Endothelial cell of umbilical vein (primary cell): ENCODE results near the gene SLC16A11. TPM values are rescaled to one million over a fixed set of nuclear protein-coding genes. Genes with fewer than 3 reads are reported as not detected.
A peak's percentile ranks its signal among the peaks of the same experiment; 100 is the strongest.

Source experiments
- BruUV-seq: library from RNA; stranded (reverse); fragments of 400-500 nt; replicated peaks from 2 replicates; lab custom pipeline; 2021; lab: Mats Ljungman, UMichigan
- CTCF ChIA-PET: fragments of 300-600, 350-600 bp; sonication (Branson Sonifier 250); formaldehyde crosslinking; loops from one replicate; lab custom pipeline; 2021; ENCODE audit warnings: antibody characterized with exemption, inconsistent platforms; lab: Charles Lee
- POLR2A ChIA-PET: fragments of 300-600, 350-600 bp; sonication (Branson Sonifier 250); formaldehyde crosslinking; loops from one replicate; lab custom pipeline; 2021; ENCODE audit warnings: antibody characterized with exemption, inconsistent platforms; lab: Charles Lee
- DNase-seq: peaks from one replicate; pipeline ENCODE4 v3.0.0-alpha.2; 2011; ENCODE audit warnings: low read depth, low spot score
- FAIRE-seq: peaks from 2 replicates; lab custom pipeline; 2011; peaks lifted over from hg19 to GRCh38; lab: Jason Lieb, UNC
- H2AFZ ChIP-seq: 2 replicates; pipeline ENCODE4 v1.6.0; 2012; ENCODE audit warnings: low read depth, low read length, control low read depth, inconsistent platforms
- H3K27ac ChIP-seq: 2 replicates; pipeline ENCODE4 v1.5.1; 2011; ENCODE audit warnings: low read depth, mild to moderate bottlenecking, control low read depth, low read length, moderate library complexity; ENCODE audit not compliant: insufficient read depth
- H3K27me3 ChIP-seq, 2 experiments: 2 replicates each; pipeline versions ENCODE4 v1.6.0 to v1.6.1; 2011; ENCODE audit warnings: low read length in 2 of 2, mixed read lengths in 1 of 2; ENCODE audit not compliant: control insufficient read depth in 2 of 2, insufficient read depth in 2 of 2
- H3K36me3 ChIP-seq, 2 experiments: 2 replicates in 1 of 2; 3 replicates in 1 of 2; pipeline ENCODE4 v1.5.1; 2011; ENCODE audit warnings: low read length in 2 of 2, mild to moderate bottlenecking in 1 of 2, moderate library complexity in 1 of 2; ENCODE audit not compliant: control insufficient read depth in 2 of 2, insufficient read depth in 2 of 2; ENCODE audit errors: extremely low read depth in 1 of 2
- H3K4me1 ChIP-seq: 3 replicates; pipeline ENCODE4 v1.5.1; 2011; ENCODE audit warnings: mild to moderate bottlenecking, low read length; ENCODE audit not compliant: control insufficient read depth, insufficient read depth; ENCODE audit errors: extremely low read depth
- H3K4me2 ChIP-seq: 2 replicates; pipeline ENCODE4 v1.6.1; 2011; ENCODE audit warnings: low read length, control low read depth, mixed read lengths; ENCODE audit not compliant: insufficient read depth
- H3K4me3 ChIP-seq, 3 experiments: fragments of 200-600 bp in 1 of 3; sonication (generic), shearing (Covaris generic) in 1 of 3; replicated peaks in 1 of 3; 2 replicates each; pipeline ENCODE4 v1.5.1; 2011 to 2016; ENCODE audit warnings: control low read depth in 3 of 3, low read length in 3 of 3, mild to moderate bottlenecking in 2 of 3, inconsistent platforms in 1 of 3, low read depth in 1 of 3, moderate library complexity in 1 of 3; ENCODE audit not compliant: insufficient read depth in 1 of 3
- H3K79me2 ChIP-seq: 2 replicates; pipeline ENCODE4 v1.6.0; 2012; ENCODE audit warnings: low read length, inconsistent platforms; ENCODE audit not compliant: control insufficient read depth, insufficient read depth
- H3K9ac ChIP-seq: replicated peaks from 2 replicates; pipeline ENCODE3; 2011; ENCODE audit warnings: low read length, control low read depth; ENCODE audit not compliant: insufficient read depth; ENCODE audit errors: extremely low read depth
- H3K9me1 ChIP-seq: replicated peaks from 3 replicates; pipeline ENCODE4 v1.6.0; 2011; ENCODE audit warnings: mild to moderate bottlenecking, low read length; ENCODE audit not compliant: control insufficient read depth, insufficient read depth; ENCODE audit errors: extremely low read depth
- H3K9me3 ChIP-seq: replicated peaks from 2 replicates; pipeline ENCODE4 v1.5.1; 2012; ENCODE audit warnings: low read length, inconsistent platforms; ENCODE audit not compliant: control insufficient read depth, insufficient read depth
- H4K20me1 ChIP-seq: replicated peaks from 2 replicates; pipeline ENCODE3; 2011; ENCODE audit warnings: mild to moderate bottlenecking, low read length; ENCODE audit not compliant: control insufficient read depth, insufficient read depth; ENCODE audit errors: extremely low read depth
- CTCF ChIP-seq, 2 donors: IDR thresholded peaks; 1 replicate in 1 of 2; 2 replicates in 1 of 2; pipeline ENCODE4 v1.5.1; 2011; ENCODE audit warnings: low read length in 2 of 2, mild to moderate bottlenecking in 2 of 2, moderate library complexity in 2 of 2, control low read depth in 1 of 2, inconsistent platforms in 1 of 2, low read depth in 1 of 2; ENCODE audit not compliant: insufficient read depth in 1 of 2; ENCODE audit errors: extremely low read depth in 1 of 2
- EZH2 ChIP-seq: IDR thresholded peaks from 2 replicates; pipeline ENCODE4 v1.6.1; 2012; ENCODE audit warnings: borderline replicate concordance, low read depth, mild to moderate bottlenecking, moderate library complexity, low read length, inconsistent platforms; ENCODE audit not compliant: severe bottlenecking
- FOS ChIP-seq: IDR thresholded peaks from 2 replicates; pipeline ENCODE4 v1.6.1; 2011; ENCODE audit warnings: mild to moderate bottlenecking, low read length, moderate library complexity, borderline replicate concordance; ENCODE audit not compliant: insufficient read depth
- GATA2 ChIP-seq: IDR thresholded peaks from 2 replicates; pipeline ENCODE4 v1.7.0; 2011; ENCODE audit warnings: low read depth, mild to moderate bottlenecking, moderate library complexity, mixed read lengths, low read length; ENCODE audit not compliant: insufficient read length, insufficient read depth
- JUN ChIP-seq: IDR thresholded peaks from 2 replicates; pipeline ENCODE4 v1.6.1; 2011; ENCODE audit warnings: borderline replicate concordance, low read depth; ENCODE audit not compliant: insufficient read length, insufficient read depth
- MYC ChIP-seq: IDR thresholded peaks from one replicate; pipeline ENCODE4 v1.6.1; 2011; ENCODE audit warnings: mild to moderate bottlenecking, low read depth, low read length
- POLR2A ChIP-seq: IDR thresholded peaks from 2 replicates; pipeline ENCODE4 v1.6.1; 2012; ENCODE audit warnings: low read depth, mild to moderate bottlenecking, control low read depth, low read length
- POLR2AphosphoS5 ChIP-seq: IDR thresholded peaks from 2 replicates; pipeline ENCODE4 v1.6.1; 2012; ENCODE audit warnings: low read depth, mild to moderate bottlenecking, control low read depth, low read length, moderate library complexity; ENCODE audit not compliant: insufficient read depth
- dilution Hi-C: fragments of 300-500 bp; cut with MboI; formaldehyde crosslinking; loops from one replicate; pipeline ENCODE4 v1.15.0; 2019; ENCODE audit warnings: low sequenced_read_pairs; ENCODE audit not compliant: extremely low pct_ligation_motif_present
- intact Hi-C: fragments of 100-400 bp; cut with micrococcal nuclease; formaldehyde crosslinking; loops from one replicate; pipeline ENCODE4 v1.10.0; 2022
- polyA plus RNA-seq, 4 experiments: library from polyadenylated mRNA; depleted of rRNA in 3 of 4; stranded (reverse) in 3 of 4; unstranded in 1 of 4; fragments of >200 nt; gene quantifications; 2 replicates each; pipeline versions ENCODE4 v1.2.1 to v1.2.3, GENCODE V29; 2011 to 2012; ENCODE audit warnings: missing spikeins in 1 of 4
- total RNA-seq: library from RNA; stranded (reverse); gene quantifications from 2 replicates; pipeline ENCODE4 v1.2.3, GENCODE V29; 2021
- TF ChIP-seq, protein P1 (sequence below): IDR thresholded peaks from 2 replicates; pipeline ENCODE4 v1.6.1; 2011; ENCODE audit not compliant: insufficient read depth, insufficient read length

Gene SLC16A11
- total and polyA plus RNA-seq, 2 donors (not counting 3 experiments of a cell fraction or from before 2014, with no cell fraction given): 0.95 to 1.4 TPM

- dilution Hi-C loops: no loop called here
- intact Hi-C loops: loop anchor here (1.0 to 10.0 kb wide), 6 partner anchors 8 to 833 kb away; partner anchors contain the start of genes CYB5D1, NAA38 and TMEM88
- Histone ChIP-seq H3K27ac (peak overlapping the region; percentile 96), H3K4me1 (peaks cover 58% of the 10 kb centered on the region), H3K9me1 (no peaks in the 10 kb centered on the region), H3K4me2 (peak overlapping the region; percentile 74), H3K9me3 (no peaks in the 10 kb centered on the region), H3K9ac (peak overlapping the region; percentile 100), H2AFZ (no peak overlapping the region), H3K27me3 (no peaks in the 10 kb centered on the region), H3K36me3 (peaks cover 19 to 24% of the 10 kb centered on the region in 2 experiments), H3K4me3 (peak overlapping the region in 2 of 3 experiments; percentile 59 to 90), H3K79me2 (peaks cover 44% of the 10 kb centered on the region), H4K20me1 (no peaks in the 10 kb centered on the region)
- FAIRE-seq (peak; percentile 94), DNase-seq (peak; percentile 97)
- CTCF ChIA-PET: interaction anchor here (0.7 to 5.2 kb wide), 26 partner anchors 10 to 356 kb away, joined by 3 to 91 read pairs (median 6); partner anchors contain the start of genes RNASEK and SLC16A13
- BruUV-seq: no TSS peak
- TF ChIP-seq POLR2AphosphoS5 (peak; percentile 97), CTCF (IDR thresholded peaks at IDR 0.05; ENCODE audit: extremely low read depth in 1 of 2, insufficient read depth in 1 of 2, low read depth in 1 of 2, low read length in 2 of 2) (peak; percentile 97 to 99), MYC (no peak), JUN (peak; percentile 44), GATA2 (no peak), POLR2A (peak; percentile 66), EZH2 (no peak), FOS (peak; percentile 50)
- TF ChIP-seq, protein P1, sequence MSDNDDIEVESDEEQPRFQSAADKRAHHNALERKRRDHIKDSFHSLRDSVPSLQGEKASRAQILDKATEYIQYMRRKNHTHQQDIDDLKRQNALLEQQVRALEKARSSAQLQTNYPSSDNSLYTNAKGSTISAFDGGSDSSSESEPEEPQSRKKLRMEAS: peak; percentile 8
- POLR2A ChIA-PET: interaction anchor here (1.1 to 3.4 kb wide), 5 partner anchors 9 to 106 kb away, joined by 3 to 23 read pairs (median 8); partner anchors contain the start of genes RNASEK and SLC16A13
These were observed 21.7 kb downstream of the SLC16A11 start for GRCh38 chr17:7021993-7022778.
